Tibial nerve (tissue), 3 donors: ENCODE measurements around the gene NOL11.

ENCODE experiments used
- POLR2A ChIP-seq, 2 donors: fragments of 450-650 bp; IDR thresholded peaks; one replicate each; pipeline ENCODE4 v1.6.1; 2017; ENCODE audit warnings: antibody characterized with exemption in 2 of 2, mild to moderate bottlenecking in 2 of 2, moderate library complexity in 2 of 2
- TF ChIP-seq, protein P1 (sequence below), 5 experiments: fragments of 200-600 bp in 3 of 5; fragments of 450-650 bp in 2 of 5; sonication (generic) in 3 of 5; IDR thresholded peaks; one replicate each; pipeline ENCODE4 v1.5.1; 2016 to 2019; ENCODE audit warnings: antibody characterized with exemption in 5 of 5, mild to moderate bottlenecking in 3 of 5, moderate library complexity in 2 of 5

DNA sequence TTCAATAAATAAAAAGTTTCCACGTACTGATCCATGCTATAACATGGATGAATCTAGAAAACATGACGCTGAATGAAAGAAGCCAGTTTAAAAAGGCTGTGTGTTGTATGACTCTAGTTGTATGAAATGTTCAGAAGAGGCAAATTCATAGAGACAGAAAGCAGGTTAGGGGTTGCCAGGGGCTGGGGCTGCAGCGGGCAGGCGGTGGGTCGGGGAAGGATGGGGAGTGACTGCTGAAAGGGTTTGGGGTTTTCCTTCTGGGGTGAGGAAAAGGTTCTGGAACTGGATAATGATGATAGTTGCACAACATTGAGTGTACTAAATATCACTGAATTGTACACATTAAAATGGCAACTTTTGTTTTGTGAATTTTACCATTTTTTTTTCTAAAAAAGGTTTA, 36.3 kb downstream of the NOL11 start:
- TF ChIP-seq, protein P1, sequence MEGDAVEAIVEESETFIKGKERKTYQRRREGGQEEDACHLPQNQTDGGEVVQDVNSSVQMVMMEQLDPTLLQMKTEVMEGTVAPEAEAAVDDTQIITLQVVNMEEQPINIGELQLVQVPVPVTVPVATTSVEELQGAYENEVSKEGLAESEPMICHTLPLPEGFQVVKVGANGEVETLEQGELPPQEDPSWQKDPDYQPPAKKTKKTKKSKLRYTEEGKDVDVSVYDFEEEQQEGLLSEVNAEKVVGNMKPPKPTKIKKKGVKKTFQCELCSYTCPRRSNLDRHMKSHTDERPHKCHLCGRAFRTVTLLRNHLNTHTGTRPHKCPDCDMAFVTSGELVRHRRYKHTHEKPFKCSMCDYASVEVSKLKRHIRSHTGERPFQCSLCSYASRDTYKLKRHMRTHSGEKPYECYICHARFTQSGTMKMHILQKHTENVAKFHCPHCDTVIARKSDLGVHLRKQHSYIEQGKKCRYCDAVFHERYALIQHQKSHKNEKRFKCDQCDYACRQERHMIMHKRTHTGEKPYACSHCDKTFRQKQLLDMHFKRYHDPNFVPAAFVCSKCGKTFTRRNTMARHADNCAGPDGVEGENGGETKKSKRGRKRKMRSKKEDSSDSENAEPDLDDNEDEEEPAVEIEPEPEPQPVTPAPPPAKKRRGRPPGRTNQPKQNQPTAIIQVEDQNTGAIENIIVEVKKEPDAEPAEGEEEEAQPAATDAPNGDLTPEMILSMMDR (IDR thresholded peaks at IDR 0.05) = no peak
- TF ChIP-seq POLR2A (IDR thresholded peaks at IDR 0.05) = no peak
